Measurements from ENCODE around the gene PBX2. TPM values are rescaled to one million over a fixed set of nuclear protein-coding genes. Genes with fewer than 3 reads are reported as not detected.
"Not testable (repeated sequence)": the region's sequence is repeated elsewhere in the genome, so short reads cannot be mapped to it uniquely, and the experiment has no call there.

Gene PBX2
- total RNA-seq, 1 experiment from 2014 or later, result 84.0 TPM

- Histone ChIP-seq H3K27me3 (replicated peaks; ENCODE audit: insufficient read depth, low read depth, low read length, poor library complexity) (no peaks in the 10 kb centered on the region), H3K27ac (ENCODE audit: low read depth, low read length, poor library complexity, severe bottlenecking) (no peak overlapping the region), H3K36me3 (ENCODE audit: insufficient read depth, low read length, poor library complexity, severe bottlenecking) (no peaks in the 10 kb centered on the region), H3K9me3 (ENCODE audit: low read depth, low read length, poor library complexity, severe bottlenecking) (no peaks in the 10 kb centered on the region), H3K4me1 (ENCODE audit: insufficient read depth, low read length, poor library complexity, severe bottlenecking) (peaks cover 2% of the 10 kb centered on the region), H3K4me3 (ENCODE audit: low read depth, low read length, poor library complexity, severe bottlenecking) (no peak overlapping the region)
- ChIA-PET POLR2A (ENCODE audit: low non-redundant PET) (no interaction called here), CTCF (no interaction called here)
- intact Hi-C loops (cut with micrococcal nuclease; ENCODE audit: unreplicated experiment), result no loop called here
- no peak for TF ChIP-seq EZH2 (IDR thresholded peaks at IDR 0.05; ENCODE audit: borderline replicate concordance, low read depth, low read length, poor library complexity, severe bottlenecking)
- TF ChIP-seq, protein P1, sequence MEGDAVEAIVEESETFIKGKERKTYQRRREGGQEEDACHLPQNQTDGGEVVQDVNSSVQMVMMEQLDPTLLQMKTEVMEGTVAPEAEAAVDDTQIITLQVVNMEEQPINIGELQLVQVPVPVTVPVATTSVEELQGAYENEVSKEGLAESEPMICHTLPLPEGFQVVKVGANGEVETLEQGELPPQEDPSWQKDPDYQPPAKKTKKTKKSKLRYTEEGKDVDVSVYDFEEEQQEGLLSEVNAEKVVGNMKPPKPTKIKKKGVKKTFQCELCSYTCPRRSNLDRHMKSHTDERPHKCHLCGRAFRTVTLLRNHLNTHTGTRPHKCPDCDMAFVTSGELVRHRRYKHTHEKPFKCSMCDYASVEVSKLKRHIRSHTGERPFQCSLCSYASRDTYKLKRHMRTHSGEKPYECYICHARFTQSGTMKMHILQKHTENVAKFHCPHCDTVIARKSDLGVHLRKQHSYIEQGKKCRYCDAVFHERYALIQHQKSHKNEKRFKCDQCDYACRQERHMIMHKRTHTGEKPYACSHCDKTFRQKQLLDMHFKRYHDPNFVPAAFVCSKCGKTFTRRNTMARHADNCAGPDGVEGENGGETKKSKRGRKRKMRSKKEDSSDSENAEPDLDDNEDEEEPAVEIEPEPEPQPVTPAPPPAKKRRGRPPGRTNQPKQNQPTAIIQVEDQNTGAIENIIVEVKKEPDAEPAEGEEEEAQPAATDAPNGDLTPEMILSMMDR (conservative IDR thresholded peaks at IDR 0.05; ENCODE audit: low read depth, low read length), result no peak
- DNase-seq (ENCODE audit: low spot score), result no peak
- BruUV-seq (replicated peaks), result no TSS peak
Observed at GRCh38 chr6:32146287-32146686, 43.7 kb downstream of the PBX2 start.

DNA sequence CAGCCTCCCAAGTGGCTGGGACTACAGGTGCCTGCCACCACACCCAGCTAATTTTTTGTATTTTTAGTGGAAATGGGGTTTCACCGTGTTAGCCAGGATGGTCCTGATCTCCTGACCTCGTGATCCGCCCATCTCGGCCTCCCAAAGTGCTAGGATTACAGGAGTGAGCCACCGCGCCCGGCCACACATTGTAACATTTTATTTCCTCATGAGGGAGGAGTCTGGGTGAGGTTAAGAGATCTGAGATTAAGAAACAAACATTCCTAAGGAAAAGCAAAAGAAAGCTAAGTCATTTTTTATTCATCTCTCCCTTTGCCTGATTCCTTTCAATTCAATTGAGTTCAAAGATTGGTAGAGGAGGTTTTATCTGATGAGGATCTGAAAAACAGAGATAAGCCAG is 45.8 kb downstream of the PBX2 start:
- intact Hi-C loops (cut with micrococcal nuclease; ENCODE audit: unreplicated experiment); CTCF ChIA-PET; POLR2A ChIA-PET (ENCODE audit: low non-redundant PET): not testable (repeated sequence)

GRCh38 chr6:32140420-32141046 is 49.5 kb downstream of the PBX2 start:
- DNase-seq (ENCODE audit: low spot score), result no peak
- CTCF ChIA-PET, result no interaction called here
- POLR2A ChIA-PET (ENCODE audit: low non-redundant PET), result no interaction called here
- Histone ChIP-seq H3K9me3 (ENCODE audit: low read depth, low read length, poor library complexity, severe bottlenecking) (no peaks in the 10 kb centered on the region), H3K27me3 (replicated peaks; ENCODE audit: insufficient read depth, low read depth, low read length, poor library complexity) (no peaks in the 10 kb centered on the region), H3K27ac (ENCODE audit: low read depth, low read length, poor library complexity, severe bottlenecking) (no peak overlapping the region), H3K4me3 (ENCODE audit: low read depth, low read length, poor library complexity, severe bottlenecking) (no peak overlapping the region), H3K36me3 (ENCODE audit: insufficient read depth, low read length, poor library complexity, severe bottlenecking) (no peaks in the 10 kb centered on the region), H3K4me1 (ENCODE audit: insufficient read depth, low read length, poor library complexity, severe bottlenecking) (peaks cover 3% of the 10 kb centered on the region)
- no TSS peak for BruUV-seq (replicated peaks)
- TF ChIP-seq EZH2 (IDR thresholded peaks at IDR 0.05; ENCODE audit: borderline replicate concordance, low read depth, low read length, poor library complexity, severe bottlenecking), result no peak
- TF ChIP-seq, protein P1 (conservative IDR thresholded peaks at IDR 0.05; ENCODE audit: low read depth, low read length), result no peak
- intact Hi-C loops (cut with micrococcal nuclease; ENCODE audit: unreplicated experiment), result no loop called here

More for the DNA sequence above, 45.8 kb downstream of the PBX2 start:
- not testable (repeated sequence) for DNase-seq (ENCODE audit: low spot score); H3K36me3 ChIP-seq (ENCODE audit: insufficient read depth, low read length, poor library complexity, severe bottlenecking); H3K9me3 ChIP-seq (ENCODE audit: low read depth, low read length, poor library complexity, severe bottlenecking); H3K4me3 ChIP-seq (ENCODE audit: low read depth, low read length, poor library complexity, severe bottlenecking); BruUV-seq (replicated peaks); H3K27me3 ChIP-seq (replicated peaks; ENCODE audit: insufficient read depth, low read depth, low read length, poor library complexity); H3K27ac ChIP-seq (ENCODE audit: low read depth, low read length, poor library complexity, severe bottlenecking); H3K4me1 ChIP-seq (ENCODE audit: insufficient read depth, low read length, poor library complexity, severe bottlenecking)

GRCh38 chr6:32139590-32139989 is 50.4 kb downstream of the PBX2 start:
- BruUV-seq (replicated peaks), result no TSS peak
- no peak overlapping the region for H3K4me3 ChIP-seq (ENCODE audit: low read depth, low read length, poor library complexity, severe bottlenecking)
- H3K4me1 ChIP-seq (ENCODE audit: insufficient read depth, low read length, poor library complexity, severe bottlenecking), result peaks cover 3% of the 10 kb centered on the region
- TF ChIP-seq EZH2 (IDR thresholded peaks at IDR 0.05; ENCODE audit: borderline replicate concordance, low read depth, low read length, poor library complexity, severe bottlenecking), result no peak
- TF ChIP-seq, protein P1 (conservative IDR thresholded peaks at IDR 0.05; ENCODE audit: low read depth, low read length), result no peak
- no peaks in the 10 kb centered on the region for H3K36me3 ChIP-seq (ENCODE audit: insufficient read depth, low read length, poor library complexity, severe bottlenecking)
- no peak overlapping the region for H3K27ac ChIP-seq (ENCODE audit: low read depth, low read length, poor library complexity, severe bottlenecking)
- intact Hi-C loops (cut with micrococcal nuclease; ENCODE audit: unreplicated experiment), result no loop called here
- H3K27me3 ChIP-seq (replicated peaks; ENCODE audit: insufficient read depth, low read depth, low read length, poor library complexity), result no peaks in the 10 kb centered on the region
- POLR2A ChIA-PET (ENCODE audit: low non-redundant PET), result no interaction called here
- DNase-seq (ENCODE audit: low spot score), result no peak
- H3K9me3 ChIP-seq (ENCODE audit: low read depth, low read length, poor library complexity, severe bottlenecking), result no peaks in the 10 kb centered on the region
- CTCF ChIA-PET, result no interaction called here

All from A673 (cell line).